Measurements from ENCODE around the gene NFYC. TPM values are rescaled to one million over a fixed set of nuclear protein-coding genes. Genes with fewer than 3 reads are reported as not detected.

The NFYC gene
- total and polyA plus RNA-seq, 2 of the 8 experiments (the other 6 are each of a cell fraction or from before 2014, with no cell fraction given) = 54.1 to 124 TPM

- no peak for FAIRE-seq
- Histone ChIP-seq H2AK5ac (ENCODE audit: low read depth, low read length) (no peak overlapping the region), H4K20me1 (replicated peaks in 1 of 2; ENCODE audit: control insufficient read depth in 1 of 2, insufficient read depth in 2 of 2, low read length in 2 of 2) (peaks cover 2 to 7% of the 10 kb centered on the region in 2 experiments), H3K56ac (replicated peaks; ENCODE audit: insufficient read length, low read depth, low read length) (no peak overlapping the region), H3K23ac (ENCODE audit: insufficient read length) (no peak overlapping the region), H4K8ac (ENCODE audit: extremely low read depth, insufficient read depth, low read length) (no peak overlapping the region; the same call in 1 of the 2 replicates), H2BK20ac (ENCODE audit: low read length) (no peak overlapping the region), H3K23me2 (ENCODE audit: low read depth, low read length) (peaks cover 19% of the 10 kb centered on the region; the same call in 1 of the 2 replicates), H3K36me3 (ENCODE audit: control insufficient read depth in 2 of 4, insufficient read depth in 4 of 4, low read length in 3 of 4) (no peaks in the 10 kb centered on the region), H3K4me3 (ENCODE audit: extremely low read depth in 1 of 4, insufficient read depth in 2 of 4, low read depth in 3 of 4, low read length in 4 of 4) (no peak overlapping the region), H2BK12ac (ENCODE audit: low read depth, low read length) (no peak overlapping the region), H3K4me2 (ENCODE audit: insufficient read depth in 1 of 2, low read depth in 2 of 2, low read length in 2 of 2) (no peak overlapping the region), H3K18ac (ENCODE audit: extremely low read depth, low read length) (no peak overlapping the region), H3K9ac (replicated peaks in 1 of 4; ENCODE audit: extremely low read depth in 1 of 4, low read depth in 3 of 4, low read length in 3 of 4) (no peak overlapping the region), H2BK120ac (replicated peaks; ENCODE audit: low read depth, low read length) (no peak overlapping the region), H3K27me3 (replicated peaks in 1 of 4; ENCODE audit: control insufficient read depth in 3 of 4, extremely low read depth in 1 of 4, insufficient read depth in 3 of 4, low read length in 3 of 4) (peaks cover 0 to 21% (median 15%) of the 10 kb centered on the region in 4 experiments; a peak in 5 of 7 replicates), H2BK5ac (ENCODE audit: low read depth, low read length) (no peak overlapping the region), H3K79me2 (ENCODE audit: control insufficient read depth in 1 of 2, insufficient read depth in 2 of 2, low read length in 2 of 2) (no peaks in the 10 kb centered on the region), H4K5ac (ENCODE audit: insufficient read length, low read depth, low read length) (no peak overlapping the region), H3K9me3 (ENCODE audit: insufficient read depth in 2 of 2, low read depth in 1 of 2, low read length in 1 of 2) (no peaks in the 10 kb centered on the region), H4K91ac (replicated peaks; ENCODE audit: insufficient read length, low read length) (no peak overlapping the region), H3K27ac (ENCODE audit: low read depth, low read length) (no peak overlapping the region), H3K14ac (ENCODE audit: insufficient read length) (no peak overlapping the region), H3K4me1 (replicated peaks in 1 of 4; ENCODE audit: control insufficient read depth in 3 of 4, insufficient read depth in 4 of 4, low read length in 3 of 4) (peaks cover 0 to 18% (median 15%) of the 10 kb centered on the region in 4 experiments; a peak in 6 of 7 replicates), H2AFZ (ENCODE audit: low read length) (no peak overlapping the region), H2BK15ac (ENCODE audit: low read length) (no peak overlapping the region), H3K79me1 (ENCODE audit: low read depth, low read length) (no peaks in the 10 kb centered on the region), H3K4ac (replicated peaks; ENCODE audit: insufficient read length, low read depth, low read length) (no peak overlapping the region)
- TF ChIP-seq RFX5 (IDR thresholded peaks at IDR 0.05; ENCODE audit: borderline replicate concordance, low read depth, low read length) = no peak
- no peak for TF ChIP-seq ZNF274 (IDR thresholded peaks at IDR 0.05; ENCODE audit: borderline replicate concordance, extremely low read depth, low read length)
- TF ChIP-seq CHD2 (IDR thresholded peaks at IDR 0.05; ENCODE audit: low read length) = no peak
- ChIA-PET CTCF (ENCODE audit: partially characterized antibody) (interaction anchor here (0.7 to 24.5 kb wide), 6 partner anchors 10 to 62 kb away, joined by 3 to 325 read pairs (median 4); no protein-coding TSS in a partner anchor), POLR2A (ENCODE audit: partially characterized antibody) (interaction anchor here (0.6 to 1.0 kb wide), 3 partner anchors 10 to 1629 kb away, joined by 3 to 4 read pairs (median 3); no protein-coding TSS in a partner anchor)
- DNase-seq (ENCODE audit: low read depth in 1 of 2, low spot score in 2 of 2) = no peak
- WGBS, 2 experiments (ENCODE audit: extremely low coverage in 1 of 2, insufficient coverage in 1 of 2, insufficient read length in 1 of 2, insufficient replicate concordance in 2 of 2, low coverage in 1 of 2, low lambda C conversion rate in 2 of 2, missing lambda C conversion rate in 1 of 2) = 81% methylated on average over 9 of the region's 9 CpGs; no CpG with 5 or more reads in 1 of the 2 experiments
Observed at GRCh38 chr1:40786995-40787705, 95.6 kb downstream of the NFYC start.
